PC-9 (cell line): ENCODE data around the gene TMEM43. TPM values are rescaled to one million over a fixed set of nuclear protein-coding genes. Genes with fewer than 3 reads are reported as not detected.
A peak's percentile ranks its signal among the peaks of the same experiment; 100 is the strongest.

ENCODE experiments used
- BruUV-seq: library from RNA; stranded (reverse); fragments of 400-500 nt; replicated peaks from 2 replicates; lab custom pipeline; 2021; lab: Mats Ljungman, UMichigan
- CTCF ChIA-PET: fragments of 300-600 bp; sonication (Branson Sonifier 250); formaldehyde crosslinking; loops from one replicate; lab custom pipeline; 2022; ENCODE audit warnings: antibody characterized with exemption; lab: Charles Lee
- POLR2A ChIA-PET: fragments of 300-600 bp; sonication (Branson Sonifier 250); formaldehyde crosslinking; loops from one replicate; lab custom pipeline; 2022; ENCODE audit warnings: antibody characterized with exemption; ENCODE audit not compliant: unreplicated experiment; lab: Charles Lee
- DNase-seq, 2 experiments: peaks; one replicate each; pipeline versions ENCODE4 v3.0.0 to v3.0.0-alpha.2; 2015 to 2022; ENCODE audit warnings: mixed read lengths in 1 of 2
- H2AFZ ChIP-seq: fragments of 200-600 bp; sonication (generic); 2 replicates; pipeline ENCODE4 v1.8.1; 2017; ENCODE audit warnings: antibody characterized with exemption
- H3F3A ChIP-seq: fragments of 200-600 bp; sonication (generic); 2 replicates; pipeline ENCODE4 v1.8.1; 2017; ENCODE audit warnings: antibody characterized with exemption, mild to moderate bottlenecking, low read depth; ENCODE audit not compliant: insufficient read depth
- H3K27ac ChIP-seq: fragments of 200-600 bp; sonication (generic); 2 replicates; pipeline ENCODE4 v1.6.1; 2016; ENCODE audit warnings: mixed run types
- H3K27me3 ChIP-seq: fragments of 200-600 bp; sonication (generic); 2 replicates; pipeline ENCODE4 v1.6.1; 2016; ENCODE audit warnings: low read depth, mixed run types; ENCODE audit not compliant: insufficient read depth
- H3K36me3 ChIP-seq: fragments of 200-600 bp; sonication (generic); 2 replicates; pipeline ENCODE4 v1.6.1; 2016; ENCODE audit warnings: low read depth, mixed run types
- H3K4me1 ChIP-seq: fragments of 200-600 bp; sonication (generic); replicated peaks from 2 replicates; pipeline ENCODE4 v1.6.1; 2016; ENCODE audit warnings: mixed run types; ENCODE audit not compliant: insufficient read depth
- H3K4me2 ChIP-seq: fragments of 200-600 bp; sonication (generic); 2 replicates; pipeline ENCODE4 v1.6.1; 2017; ENCODE audit warnings: mixed run types
- H3K4me3 ChIP-seq: fragments of 200-600 bp; sonication (generic); 2 replicates; pipeline ENCODE4 v1.6.1; 2016; ENCODE audit warnings: mixed run types
- H3K79me2 ChIP-seq: fragments of 200-600 bp; sonication (generic); 2 replicates; pipeline ENCODE4 v1.6.1; 2017; ENCODE audit warnings: low read depth, mixed run types
- H3K9me2 ChIP-seq: fragments of 200-600 bp; sonication (generic); 2 replicates; pipeline ENCODE4 v1.8.1; 2017; ENCODE audit warnings: mild to moderate bottlenecking; ENCODE audit not compliant: insufficient read depth
- H3K9me3 ChIP-seq: fragments of 200-600 bp; sonication (generic); 2 replicates; pipeline ENCODE4 v1.8.1; 2016; ENCODE audit warnings: low read depth; ENCODE audit not compliant: insufficient read depth
- H4K20me1 ChIP-seq: fragments of 200-600 bp; sonication (generic); 2 replicates; pipeline ENCODE4 v1.8.1; 2017; ENCODE audit not compliant: insufficient read depth
- CTCF ChIP-seq: fragments of 200-600 bp; sonication (generic); conservative IDR thresholded peaks from 2 replicates; pipeline ENCODE4 v1.6.1; 2017; ENCODE audit warnings: mixed run types, antibody characterized with exemption, mild to moderate bottlenecking, moderate library complexity
- EZH2 ChIP-seq: fragments of 200-600 bp; sonication (generic); IDR thresholded peaks from 2 replicates; pipeline ENCODE4 v1.8.0; 2017; ENCODE audit warnings: antibody characterized with exemption, low read depth
- intact Hi-C: fragments of 100-400 bp; cut with micrococcal nuclease; formaldehyde crosslinking; loops from one replicate; pipeline ENCODE4 v1.10.0; 2022; ENCODE audit not compliant: unreplicated experiment
- total RNA-seq: library from RNA; stranded (reverse); gene quantifications from 2 replicates; pipeline ENCODE4 v1.2.3, GENCODE V29; 2021

The TMEM43 gene
- total RNA-seq, 1 experiment from 2014 or later: 64.7 TPM

- POLR2A ChIA-PET: interaction anchor here (0.5 to 1.7 kb wide), 9 partner anchors 10 to 1655 kb away, joined by 3 to 25 read pairs (median 4); partner anchors contain the start of genes CCDC174, LSM3 and XPC
- H3K36me3 ChIP-seq: peaks cover 47% of the 10 kb centered on the region
- no peak for DNase-seq
Observed at GRCh38 chr3:14126017-14126886, 1.4 kb downstream of the TMEM43 start.

GRCh38 chr3:14126887-14127505, 2.1 kb downstream of the TMEM43 start:
- Histone ChIP-seq H3K27me3 (no peaks in the 10 kb centered on the region), H3K4me2 (peak overlapping the region; percentile 88), H3K4me1 (peaks cover 24% of the 10 kb centered on the region), H3K9me3 (no peaks in the 10 kb centered on the region), H3F3A (peaks cover 11% of the 10 kb centered on the region; the same call in 1 of the 2 replicates), H3K27ac (peak overlapping the region; percentile 62; the same call in 1 of the 2 replicates), H3K36me3 (peaks cover 40% of the 10 kb centered on the region), H3K79me2 (peaks cover 68% of the 10 kb centered on the region), H4K20me1 (peaks cover 37% of the 10 kb centered on the region), H3K9me2 (no peaks in the 10 kb centered on the region), H3K4me3 (peak overlapping the region; percentile 87; the same call in 1 of the 2 replicates), H2AFZ (no peak overlapping the region)
- intact Hi-C loops: no loop called here
- TF ChIP-seq EZH2 (no peak), CTCF (no peak)
- no TSS peak for BruUV-seq
- DNase-seq: no peak
- ChIA-PET CTCF (no interaction called here), POLR2A (interaction anchor here (0.5 to 0.7 kb wide), 3 partner anchors 105 to 525 kb away, joined by 3 read pairs; partner anchors contain the start of gene CCDC174)

More at GRCh38 chr3:14126017-14126886, 1.4 kb downstream of the TMEM43 start:
- Histone ChIP-seq H3K4me1 (peaks cover 24% of the 10 kb centered on the region), H3K27me3 (no peaks in the 10 kb centered on the region), H4K20me1 (peaks cover 32% of the 10 kb centered on the region), H3K4me3 (peak overlapping the region; percentile 87), H3F3A (peaks cover 11% of the 10 kb centered on the region; the same call in 1 of the 2 replicates), H2AFZ (no peak overlapping the region), H3K79me2 (peaks cover 74% of the 10 kb centered on the region), H3K4me2 (peak overlapping the region; percentile 88), H3K9me2 (no peaks in the 10 kb centered on the region), H3K9me3 (no peaks in the 10 kb centered on the region), H3K27ac (peak overlapping the region; percentile 62)
- BruUV-seq: no TSS peak
- CTCF ChIA-PET: interaction anchor here (1.3 to 1.4 kb wide), 2 partner anchors 77 to 230 kb away, joined by 5 to 9 read pairs; no protein-coding TSS in a partner anchor
- intact Hi-C loops: no loop called here
- TF ChIP-seq EZH2 (no peak), CTCF (no peak)

GRCh38 chr3:14127516-14128161, 2.8 kb downstream of the TMEM43 start:
- CTCF ChIA-PET: no interaction called here

More at GRCh38 chr3:14127516-14128161, 2.8 kb downstream of the TMEM43 start:
- Histone ChIP-seq H3K4me3 (no peak overlapping the region), H3K4me2 (no peak overlapping the region; the same call in 1 of the 2 replicates), H3K79me2 (peaks cover 62% of the 10 kb centered on the region), H3K27ac (no peak overlapping the region), H4K20me1 (peaks cover 37% of the 10 kb centered on the region), H3K4me1 (peaks cover 24% of the 10 kb centered on the region), H2AFZ (no peak overlapping the region), H3F3A (peaks cover 11% of the 10 kb centered on the region; the same call in 1 of the 2 replicates), H3K9me2 (no peaks in the 10 kb centered on the region), H3K27me3 (no peaks in the 10 kb centered on the region), H3K36me3 (peaks cover 36% of the 10 kb centered on the region), H3K9me3 (no peaks in the 10 kb centered on the region)
- intact Hi-C loops: no loop called here
- TF ChIP-seq EZH2 (no peak), CTCF (no peak)
- POLR2A ChIA-PET: interaction anchor here (0.6 kb wide), 1 partner anchor 106 kb away, joined by 3 read pairs; no protein-coding TSS in a partner anchor
- no peak for DNase-seq
- no TSS peak for BruUV-seq
